Colonic mucosa (tissue), 4 donors: ENCODE data around the gene CMIP. TPM values are rescaled to one million over a fixed set of nuclear protein-coding genes. Genes with fewer than 3 reads are reported as not detected.

Experiments used
- DNase-seq: peaks from one replicate; pipeline ENCODE4 v3.0.0-alpha.2; 2020
- H3K27ac ChIP-seq: fragments of 200-600 bp; one replicate; pipeline ENCODE4 v1.8.0; 2021
- H3K27me3 ChIP-seq: fragments of 200-600 bp; one replicate; pipeline ENCODE4 v1.8.0; 2021
- H3K36me3 ChIP-seq: fragments of 200-600 bp; one replicate; pipeline ENCODE4 v1.8.0; 2021
- H3K4me1 ChIP-seq: fragments of 200-600 bp; one replicate; pipeline ENCODE4 v1.8.0; 2021; ENCODE audit warnings: mild to moderate bottlenecking
- H3K4me3 ChIP-seq: fragments of 200-600 bp; one replicate; pipeline ENCODE4 v1.8.0; 2021
- H3K9ac ChIP-seq, 2 donors: one replicate each; pipeline ENCODE4 v1.7.0; 2013; ENCODE audit warnings: control low read depth in 2 of 2, low read depth in 2 of 2, low read length in 2 of 2
- H3K9me3 ChIP-seq: fragments of 200-600 bp; one replicate; pipeline ENCODE4 v1.8.0; 2021
- intact Hi-C: fragments of 100-400 bp; cut with DNase I; formaldehyde crosslinking; loops from one replicate; pipeline ENCODE4 v1.14.1; 2022
- total RNA-seq, 2 donors: library from RNA; stranded (reverse); fragmentation: NEBNext Ultra II Directional in 1 of 2; extraction: Animal tissue kit (Norgen Biotek cat#: 25700) in 1 of 2; gene quantifications; one replicate each; pipeline ENCODE4 v1.2.1, GENCODE V29; 2021
- TF ChIP-seq, protein P1 (sequence below): fragments of 200-600 bp; IDR thresholded peaks from one replicate; pipeline ENCODE4 v1.8.0; 2022; ENCODE audit warnings: antibody characterized with exemption, mild to moderate bottlenecking
- donor health status: healthy.
- donor health status: DM: no; HTN: no; CAD: no.
- donor health status: DM: no; HTN: no; CAD: no.

The CMIP gene
- total RNA-seq, 2 donors from 2014 or later = 83.4 to 107 TPM

DNA sequence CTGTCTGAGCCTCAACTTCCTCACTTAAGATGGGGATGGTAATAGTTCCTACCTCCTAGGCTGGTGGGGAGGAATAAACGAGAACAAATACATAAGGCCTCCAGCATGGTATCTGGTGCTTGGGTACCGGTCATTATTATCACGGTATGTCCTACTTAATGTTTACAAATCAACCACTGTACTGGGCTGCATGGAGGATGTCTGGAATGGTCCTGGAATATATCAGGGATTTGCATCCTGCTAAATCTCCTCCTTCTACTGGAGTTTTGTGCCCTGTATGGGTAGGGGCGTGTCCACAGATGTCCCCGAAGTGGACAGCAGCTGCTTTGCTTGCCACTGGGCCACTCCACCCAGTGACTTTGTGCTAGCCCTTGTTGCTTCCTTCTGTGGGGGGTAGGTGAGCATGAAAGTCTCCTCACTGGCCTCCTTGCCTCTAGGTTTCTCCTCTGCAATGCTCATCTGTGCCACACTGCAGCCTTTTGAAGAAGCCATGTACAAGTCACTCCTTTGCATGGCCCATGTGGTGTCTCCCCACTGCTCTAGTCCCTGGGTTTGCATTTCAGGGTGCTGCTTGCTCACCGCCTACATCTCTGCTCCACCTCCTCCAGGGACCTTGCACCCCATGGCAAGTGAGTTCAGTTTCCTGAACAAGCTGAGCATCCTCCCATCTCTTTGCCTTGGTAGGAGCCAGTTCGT is 2.2 kb upstream of the CMIP start:
- Histone ChIP-seq H3K9me3 (no peaks in the 10 kb centered on the region), H3K9ac (no peak overlapping the region), H3K27ac (no peak overlapping the region), H3K4me3 (no peak overlapping the region), H3K4me1 (no peaks in the 10 kb centered on the region), H3K27me3 (no peaks in the 10 kb centered on the region), H3K36me3 (no peaks in the 10 kb centered on the region)
- TF ChIP-seq, protein P1, sequence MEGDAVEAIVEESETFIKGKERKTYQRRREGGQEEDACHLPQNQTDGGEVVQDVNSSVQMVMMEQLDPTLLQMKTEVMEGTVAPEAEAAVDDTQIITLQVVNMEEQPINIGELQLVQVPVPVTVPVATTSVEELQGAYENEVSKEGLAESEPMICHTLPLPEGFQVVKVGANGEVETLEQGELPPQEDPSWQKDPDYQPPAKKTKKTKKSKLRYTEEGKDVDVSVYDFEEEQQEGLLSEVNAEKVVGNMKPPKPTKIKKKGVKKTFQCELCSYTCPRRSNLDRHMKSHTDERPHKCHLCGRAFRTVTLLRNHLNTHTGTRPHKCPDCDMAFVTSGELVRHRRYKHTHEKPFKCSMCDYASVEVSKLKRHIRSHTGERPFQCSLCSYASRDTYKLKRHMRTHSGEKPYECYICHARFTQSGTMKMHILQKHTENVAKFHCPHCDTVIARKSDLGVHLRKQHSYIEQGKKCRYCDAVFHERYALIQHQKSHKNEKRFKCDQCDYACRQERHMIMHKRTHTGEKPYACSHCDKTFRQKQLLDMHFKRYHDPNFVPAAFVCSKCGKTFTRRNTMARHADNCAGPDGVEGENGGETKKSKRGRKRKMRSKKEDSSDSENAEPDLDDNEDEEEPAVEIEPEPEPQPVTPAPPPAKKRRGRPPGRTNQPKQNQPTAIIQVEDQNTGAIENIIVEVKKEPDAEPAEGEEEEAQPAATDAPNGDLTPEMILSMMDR = no peak
- no peak for DNase-seq
- intact Hi-C loops = no loop called here

DNA sequence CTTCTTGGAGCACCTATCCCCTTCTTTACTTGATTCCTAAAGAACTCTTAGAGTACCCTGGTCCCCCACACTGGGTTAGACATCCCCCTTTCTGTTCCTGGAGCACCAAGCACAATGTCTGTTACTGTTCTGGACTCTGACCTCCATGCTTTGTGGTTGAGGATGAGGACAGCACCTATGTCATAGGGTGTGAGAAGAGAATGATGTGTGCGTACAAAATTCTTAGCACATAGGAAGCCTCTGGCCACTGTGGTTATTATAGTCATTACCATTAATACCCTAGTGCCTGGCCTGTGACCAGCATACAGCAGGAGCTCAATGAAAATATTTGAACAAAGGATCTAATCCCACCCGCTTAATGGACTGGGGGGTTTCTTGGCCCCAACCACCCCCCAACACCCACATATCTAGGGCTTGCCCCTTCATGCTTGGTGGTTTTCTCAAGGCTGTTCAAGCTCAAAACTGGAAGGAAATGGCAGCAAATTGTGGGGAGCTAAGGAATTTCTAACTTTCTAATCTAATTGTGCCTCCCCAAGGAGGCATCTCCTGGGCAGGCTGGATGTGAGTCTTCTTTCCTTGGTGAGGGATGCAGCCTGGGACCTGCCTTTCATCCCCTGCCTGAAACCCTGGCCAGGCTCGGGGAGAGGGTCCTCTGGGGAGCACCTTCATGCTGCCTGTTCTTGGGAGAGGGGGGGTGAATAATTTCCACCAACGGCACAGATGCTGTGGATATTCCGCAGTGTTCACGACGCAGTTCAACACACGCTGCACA is 1.5 kb upstream of the CMIP start:
- no peak overlapping the region for H3K4me3 ChIP-seq
- TF ChIP-seq, protein P1 = no peak
- DNase-seq = no peak
- H3K27ac ChIP-seq = no peak overlapping the region
- H3K9me3 ChIP-seq = no peaks in the 10 kb centered on the region
- H3K4me1 ChIP-seq = no peaks in the 10 kb centered on the region
- H3K9ac ChIP-seq = no peak overlapping the region
- no peaks in the 10 kb centered on the region for H3K27me3 ChIP-seq
- H3K36me3 ChIP-seq = no peaks in the 10 kb centered on the region
- intact Hi-C loops = no loop called here

DNA sequence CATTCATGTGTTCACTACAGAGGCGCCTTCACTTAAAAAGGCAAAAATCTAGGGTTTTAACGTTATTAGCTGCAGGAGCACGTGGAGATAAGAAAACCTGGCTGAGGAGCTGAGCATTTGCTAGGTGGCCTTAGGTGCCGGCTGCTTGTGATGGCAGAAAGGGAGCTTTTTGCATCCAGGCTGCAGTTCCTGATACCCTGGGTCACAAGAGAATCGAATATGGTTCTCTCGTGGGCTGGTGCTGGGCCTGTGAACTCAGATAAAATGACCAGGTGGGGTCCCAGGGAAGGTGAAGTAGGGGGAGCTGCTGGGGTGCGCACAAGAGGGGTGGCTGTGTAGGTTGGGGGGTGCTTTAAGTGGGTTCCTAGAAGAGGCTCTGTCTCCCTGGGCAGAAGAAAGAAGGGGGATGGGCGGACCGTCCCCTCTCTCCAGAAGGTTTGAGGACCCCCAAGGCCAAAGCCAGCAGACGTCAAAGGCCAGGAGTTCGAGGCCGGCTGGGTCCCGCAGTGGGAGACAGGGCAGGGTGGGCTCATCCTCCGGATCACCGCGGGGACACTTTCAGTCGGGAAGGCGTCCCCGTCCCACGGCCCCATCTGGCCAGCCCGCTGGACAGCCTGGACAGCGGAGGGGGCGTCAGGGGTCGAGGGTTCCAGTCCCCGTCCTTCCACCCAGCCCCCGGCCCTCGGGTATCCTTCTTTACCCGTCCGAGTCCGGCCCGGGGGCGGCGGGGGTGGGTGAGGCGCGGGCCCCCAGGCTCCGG is 740 bp upstream of the CMIP start:
- TF ChIP-seq, protein P1 = no peak
- peak overlapping the region; percentile 40 for H3K4me3 ChIP-seq
- H3K36me3 ChIP-seq = no peaks in the 10 kb centered on the region
- no peaks in the 10 kb centered on the region for H3K27me3 ChIP-seq
- DNase-seq = peak; percentile 48
- intact Hi-C loops = no loop called here
- no peaks in the 10 kb centered on the region for H3K4me1 ChIP-seq
- H3K9me3 ChIP-seq = no peaks in the 10 kb centered on the region
- peak overlapping the region; percentile 65 to 71 for H3K9ac ChIP-seq
- H3K27ac ChIP-seq = peak overlapping the region; percentile 60

DNA sequence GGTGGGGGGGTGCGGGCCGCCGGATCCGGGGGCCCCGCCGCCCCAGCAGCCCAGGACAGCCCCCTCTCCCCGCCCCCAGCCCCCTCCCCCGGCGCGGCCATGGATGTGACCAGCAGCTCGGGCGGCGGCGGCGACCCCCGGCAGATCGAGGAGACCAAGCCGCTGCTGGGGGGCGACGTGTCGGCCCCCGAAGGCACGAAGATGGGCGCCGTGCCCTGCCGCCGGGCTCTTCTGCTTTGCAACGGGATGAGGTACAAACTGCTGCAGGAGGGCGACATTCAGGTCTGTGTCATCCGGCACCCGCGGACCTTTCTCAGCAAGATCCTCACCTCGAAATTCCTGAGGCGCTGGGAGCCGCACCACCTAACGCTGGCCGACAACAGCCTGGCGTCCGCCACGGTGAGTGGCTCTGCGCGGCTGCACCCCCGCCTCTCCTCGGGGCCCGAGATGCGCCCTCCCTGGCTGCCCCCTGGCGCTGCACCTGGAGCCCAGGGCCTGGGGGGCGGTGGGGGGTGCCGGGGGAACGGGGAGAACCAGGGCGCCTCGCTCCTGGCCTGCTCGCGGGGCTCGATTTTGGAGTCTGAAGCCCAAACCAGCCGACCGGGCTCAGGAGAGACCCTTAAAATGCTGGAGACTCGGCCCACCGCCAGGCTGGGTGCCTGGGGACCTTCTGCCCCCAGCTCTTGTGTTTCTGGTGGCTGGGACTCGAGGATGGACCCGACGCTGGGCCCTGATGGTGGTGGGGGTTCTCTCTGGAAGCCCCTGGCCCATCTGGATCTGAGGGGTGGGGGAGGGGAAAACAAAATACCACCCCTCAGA is 744 bp downstream of the CMIP start:
- TF ChIP-seq, protein P1 = no peak
- no peak for DNase-seq
- Histone ChIP-seq H3K9me3 (no peaks in the 10 kb centered on the region), H3K4me3 (peak overlapping the region; percentile 88), H3K27me3 (no peaks in the 10 kb centered on the region), H3K27ac (peak overlapping the region; percentile 89), H3K4me1 (peaks cover 5% of the 10 kb centered on the region), H3K36me3 (no peaks in the 10 kb centered on the region), H3K9ac (peak overlapping the region; percentile 74 to 97)
- intact Hi-C loops = no loop called here
